Loucy (cell line): ENCODE measurements around the gene BSN.

ENCODE experiments used
- CTCF ChIP-seq: fragments of 200-600 bp; sonication (generic); conservative IDR thresholded peaks from 2 replicates; pipeline ENCODE4 v1.5.1; 2014; ENCODE audit warnings: mild to moderate bottlenecking, antibody characterized with exemption, low read length
- EZH2phosphoT487 ChIP-seq: fragments of 200-600 bp; IDR thresholded peaks from 2 replicates; pipeline ENCODE4 v1.6.1; 2018; ENCODE audit warnings: antibody characterized with exemption, mild to moderate bottlenecking, moderate library complexity, borderline replicate concordance

- TF ChIP-seq CTCF: no peak
- no peak for TF ChIP-seq EZH2phosphoT487
These were observed 2.4 kb downstream of the BSN start for GRCh38 chr3:49556500-49557275.
